K562 (cell line): ENCODE data around the gene ZNF584. TPM values are rescaled to one million over a fixed set of nuclear protein-coding genes. Genes with fewer than 3 reads are reported as not detected.

Experiments
- CBX2 ChIP-seq: fragments of 200-600 bp; sonication (generic); IDR thresholded peaks from one replicate; pipeline ENCODE4 v1.6.1; 2012; ENCODE audit warnings: mild to moderate bottlenecking, low read length, inconsistent platforms; ENCODE audit not compliant: insufficient read depth, poor library complexity, severe bottlenecking
- CHD2 ChIP-seq: IDR thresholded peaks from 2 replicates; pipeline ENCODE4 v1.6.1; 2011; ENCODE audit warnings: low read depth, low read length
- DACH1 ChIP-seq: fragments of 450-650 bp; IDR thresholded peaks from 2 replicates; pipeline ENCODE4 v1.6.1; 2018; ENCODE audit not compliant: partially characterized antibody
- ELF1 ChIP-seq: fragments of 200-800 bp; sonication (Bioruptor generic); IDR thresholded peaks from 2 replicates; pipeline ENCODE4 v1.6.1; 2016; ENCODE audit warnings: missing genetic modification characterization, missing compliant biosample characterization
- KLF1 ChIP-seq: fragments of 450-650 bp; IDR thresholded peaks from 2 replicates; pipeline ENCODE4 v1.6.1; 2016; ENCODE audit warnings: missing genetic modification characterization, missing compliant biosample characterization
- MAX ChIP-seq: sonication (generic); formaldehyde crosslinking; IDR thresholded peaks from 2 replicates; pipeline ENCODE4 v1.9.0; 2022; ENCODE audit warnings: mild to moderate bottlenecking, missing genetic modification reagents
- MTF1 ChIP-seq: fragments of 250-450 bp; sonication (Bioruptor Pico); IDR thresholded peaks from 2 replicates; pipeline ENCODE4 v1.9.0; 2021; ENCODE audit warnings: moderate library complexity, mild to moderate bottlenecking, inconsistent platforms, borderline replicate concordance
- MYNN ChIP-seq, 2 experiments: sonication (generic); formaldehyde crosslinking in 1 of 2; IDR thresholded peaks; 2 replicates each; pipeline versions ENCODE4 v1.5.0 to v1.6.1; 2016 to 2020; ENCODE audit warnings: antibody characterized with exemption in 1 of 2, missing genetic modification reagents in 1 of 2
- NBN ChIP-seq: fragments of 450-650 bp; IDR thresholded peaks from 2 replicates; pipeline ENCODE4 v1.6.1; 2016; ENCODE audit warnings: low read depth, mild to moderate bottlenecking
- PTTG1 ChIP-seq: fragments of 450-650 bp; IDR thresholded peaks from 2 replicates; pipeline ENCODE4 v1.6.1; 2016; ENCODE audit warnings: low read depth, mild to moderate bottlenecking, missing genetic modification characterization, missing compliant biosample characterization
- SMAD2 ChIP-seq: fragments of 150-350 bp; IDR thresholded peaks from 2 replicates; pipeline ENCODE4 v1.6.1; 2014; ENCODE audit warnings: low read depth, mild to moderate bottlenecking, low read length
- SMC3 ChIP-seq: conservative IDR thresholded peaks from 2 replicates; pipeline ENCODE4 v1.6.1; 2011; ENCODE audit warnings: low read depth, low read length, improper control_type of control experiment; ENCODE audit not compliant: insufficient read depth
- TAF1 ChIP-seq: IDR thresholded peaks from 2 replicates; pipeline ENCODE4 v1.6.1; 2011; ENCODE audit warnings: mild to moderate bottlenecking, low read length, moderate library complexity; ENCODE audit not compliant: insufficient read depth, control insufficient read depth, severe bottlenecking; ENCODE audit errors: extremely low read depth
- TAF9B ChIP-seq: fragments of 450-650 bp; IDR thresholded peaks from 2 replicates; pipeline ENCODE4 v1.6.1; 2018; ENCODE audit warnings: mild to moderate bottlenecking; ENCODE audit not compliant: partially characterized antibody
- TAL1 ChIP-seq: fragments of 450-650 bp; IDR thresholded peaks from 2 replicates; pipeline ENCODE4 v1.6.1; 2016; ENCODE audit warnings: mild to moderate bottlenecking
- TARDBP ChIP-seq: fragments of 450-650 bp; IDR thresholded peaks from 2 replicates; pipeline ENCODE4 v1.6.1; 2016
- ZNF12 ChIP-seq: sonication (generic); formaldehyde crosslinking; IDR thresholded peaks from 2 replicates; pipeline ENCODE4 v1.4.0; 2020; ENCODE audit warnings: mild to moderate bottlenecking, missing genetic modification reagents
- ZNF280A ChIP-seq: fragments of 450-650 bp; IDR thresholded peaks from 2 replicates; pipeline ENCODE4 v1.6.1; 2018; ENCODE audit warnings: mild to moderate bottlenecking, low read depth; ENCODE audit not compliant: partially characterized antibody
- polyA plus RNA-seq, 8 experiments: library from polyadenylated mRNA; depleted of rRNA in 4 of 8; stranded (reverse) in 5 of 8; unstranded in 3 of 8; fragments of >200 nt; fragmentation: Nextera tagmentation in 2 of 8; fragmentation: Illumina TruSeq in 1 of 8; extraction: Ambion mirVana in 2 of 8; extraction: Trizol in 1 of 8; gene quantifications; 2 replicates each; pipeline versions ENCODE4 v1.2.1 to v1.2.3, GENCODE V29; 2011 to 2014; ENCODE audit warnings: inconsistent platforms in 1 of 8, missing spikeins in 1 of 8
- total RNA-seq, 7 experiments: library from RNA; depleted of rRNA in 6 of 7; stranded (reverse); fragments of >200 nt in 6 of 7; fragmentation: Illumina TruSeq in 2 of 7; extraction: Trizol in 2 of 7; gene quantifications; 2 replicates each; pipeline versions ENCODE4 v1.2.1 to v1.2.3, GENCODE V29; 2011 to 2021; ENCODE audit warnings: low replicate concordance in 1 of 7
- TF ChIP-seq, protein P1 (sequence below): fragments of 450-650 bp; IDR thresholded peaks from 2 replicates; pipeline ENCODE4 v1.6.1; 2017; ENCODE audit warnings: antibody characterized with exemption, mild to moderate bottlenecking
- TF ChIP-seq, protein P2 (sequence below): IDR thresholded peaks from 2 replicates; pipeline ENCODE4 v1.6.1; 2016; ENCODE audit warnings: missing genetic modification characterization, missing compliant biosample characterization

Gene ZNF584
- total and polyA plus RNA-seq, 9 of the 15 experiments (the other 6 are each of a cell fraction or from before 2014, with no cell fraction given), result 5.8 to 43.4 (median 24.6) TPM

- TF ChIP-seq CBX2 (no peak), SMC3 (no peak), MAX (CRISPR knock-in tag) (peak; percentile 84), CHD2 (0 out of 2 replicates have a peak, but pooled peaks have one; percentile 45), ELF1 (tag) (no peak), TAF1 (no peak), PTTG1 (no peak), NBN (no peak), TAF9B (no peak), ZNF280A (no peak), TAL1 (no peak), MYNN (IDR thresholded peaks at IDR 0.05) (no peak), MYNN (CRISPR knock-in tag; IDR thresholded peaks at IDR 0.05) (no peak), SMAD2 (no peak), MTF1 (CRISPR knock-in tag) (no peak), ZNF12 (no peak), DACH1 (no peak), KLF1 (tag) (no peak), TARDBP (no peak)
- TF ChIP-seq, protein P1, sequence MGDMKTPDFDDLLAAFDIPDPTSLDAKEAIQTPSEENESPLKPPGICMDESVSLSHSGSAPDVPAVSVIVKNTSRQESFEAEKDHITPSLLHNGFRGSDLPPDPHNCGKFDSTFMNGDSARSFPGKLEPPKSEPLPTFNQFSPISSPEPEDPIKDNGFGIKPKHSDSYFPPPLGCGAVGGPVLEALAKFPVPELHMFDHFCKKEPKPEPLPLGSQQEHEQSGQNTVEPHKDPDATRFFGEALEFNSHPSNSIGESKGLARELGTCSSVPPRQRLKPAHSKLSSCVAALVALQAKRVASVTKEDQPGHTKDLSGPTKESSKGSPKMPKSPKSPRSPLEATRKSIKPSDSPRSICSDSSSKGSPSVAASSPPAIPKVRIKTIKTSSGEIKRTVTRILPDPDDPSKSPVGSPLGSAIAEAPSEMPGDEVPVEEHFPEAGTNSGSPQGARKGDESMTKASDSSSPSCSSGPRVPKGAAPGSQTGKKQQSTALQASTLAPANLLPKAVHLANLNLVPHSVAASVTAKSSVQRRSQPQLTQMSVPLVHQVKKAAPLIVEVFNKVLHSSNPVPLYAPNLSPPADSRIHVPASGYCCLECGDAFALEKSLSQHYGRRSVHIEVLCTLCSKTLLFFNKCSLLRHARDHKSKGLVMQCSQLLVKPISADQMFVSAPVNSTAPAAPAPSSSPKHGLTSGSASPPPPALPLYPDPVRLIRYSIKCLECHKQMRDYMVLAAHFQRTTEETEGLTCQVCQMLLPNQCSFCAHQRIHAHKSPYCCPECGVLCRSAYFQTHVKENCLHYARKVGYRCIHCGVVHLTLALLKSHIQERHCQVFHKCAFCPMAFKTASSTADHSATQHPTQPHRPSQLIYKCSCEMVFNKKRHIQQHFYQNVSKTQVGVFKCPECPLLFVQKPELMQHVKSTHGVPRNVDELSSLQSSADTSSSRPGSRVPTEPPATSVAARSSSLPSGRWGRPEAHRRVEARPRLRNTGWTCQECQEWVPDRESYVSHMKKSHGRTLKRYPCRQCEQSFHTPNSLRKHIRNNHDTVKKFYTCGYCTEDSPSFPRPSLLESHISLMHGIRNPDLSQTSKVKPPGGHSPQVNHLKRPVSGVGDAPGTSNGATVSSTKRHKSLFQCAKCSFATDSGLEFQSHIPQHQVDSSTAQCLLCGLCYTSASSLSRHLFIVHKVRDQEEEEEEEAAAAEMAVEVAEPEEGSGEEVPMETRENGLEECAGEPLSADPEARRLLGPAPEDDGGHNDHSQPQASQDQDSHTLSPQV, result no peak
- TF ChIP-seq, protein P2, sequence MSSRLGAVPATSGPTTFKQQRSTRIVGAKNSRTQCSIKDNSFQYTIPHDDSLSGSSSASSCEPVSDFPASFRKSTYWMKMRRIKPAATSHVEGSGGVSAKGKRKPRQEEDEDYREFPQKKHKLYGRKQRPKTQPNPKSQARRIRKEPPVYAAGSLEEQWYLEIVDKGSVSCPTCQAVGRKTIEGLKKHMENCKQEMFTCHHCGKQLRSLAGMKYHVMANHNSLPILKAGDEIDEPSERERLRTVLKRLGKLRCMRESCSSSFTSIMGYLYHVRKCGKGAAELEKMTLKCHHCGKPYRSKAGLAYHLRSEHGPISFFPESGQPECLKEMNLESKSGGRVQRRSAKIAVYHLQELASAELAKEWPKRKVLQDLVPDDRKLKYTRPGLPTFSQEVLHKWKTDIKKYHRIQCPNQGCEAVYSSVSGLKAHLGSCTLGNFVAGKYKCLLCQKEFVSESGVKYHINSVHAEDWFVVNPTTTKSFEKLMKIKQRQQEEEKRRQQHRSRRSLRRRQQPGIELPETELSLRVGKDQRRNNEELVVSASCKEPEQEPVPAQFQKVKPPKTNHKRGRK (tag), result no peak
Measured at GRCh38 chr19:58451358-58452101, 43.1 kb downstream of the ZNF584 start, which contains the start of gene ZNF324B (continued).
